ENCODE results near the gene LDHB.

- TF ChIP-seq CTCF (IDR thresholded peaks at IDR 0.05; ENCODE audit: low read depth, low read length, poor library complexity, severe bottlenecking) (no peak), EZH2phosphoT487 (IDR thresholded peaks at IDR 0.05; ENCODE audit: borderline replicate concordance, low read length) (no peak)
Observed at GRCh38 chr12:21650997-21651396, 6.6 kb downstream of the LDHB start.
